Keratinocyte (primary cell): ENCODE results near the gene C2CD3.

Experiments used
- EZH2 ChIP-seq: IDR thresholded peaks from one replicate; pipeline ENCODE4 v1.6.1; 2012; ENCODE audit warnings: inconsistent platforms, mild to moderate bottlenecking, low read length, moderate library complexity
- TF ChIP-seq, protein P1 (sequence below), 3 experiments: IDR thresholded peaks in 1 of 3; conservative IDR thresholded peaks in 1 of 3; optimal IDR thresholded peaks in 1 of 3; 2 replicates in 2 of 3; 3 replicates in 1 of 3; pipeline versions ENCODE3 to v1.5.1; 2011; ENCODE audit warnings: low read length in 3 of 3, mild to moderate bottlenecking in 3 of 3, moderate library complexity in 2 of 3, control low read depth in 1 of 3, inconsistent platforms in 1 of 3; ENCODE audit not compliant: insufficient read depth in 2 of 3; ENCODE audit errors: extremely low read depth in 1 of 3

- no peak for TF ChIP-seq EZH2
- TF ChIP-seq, protein P1, sequence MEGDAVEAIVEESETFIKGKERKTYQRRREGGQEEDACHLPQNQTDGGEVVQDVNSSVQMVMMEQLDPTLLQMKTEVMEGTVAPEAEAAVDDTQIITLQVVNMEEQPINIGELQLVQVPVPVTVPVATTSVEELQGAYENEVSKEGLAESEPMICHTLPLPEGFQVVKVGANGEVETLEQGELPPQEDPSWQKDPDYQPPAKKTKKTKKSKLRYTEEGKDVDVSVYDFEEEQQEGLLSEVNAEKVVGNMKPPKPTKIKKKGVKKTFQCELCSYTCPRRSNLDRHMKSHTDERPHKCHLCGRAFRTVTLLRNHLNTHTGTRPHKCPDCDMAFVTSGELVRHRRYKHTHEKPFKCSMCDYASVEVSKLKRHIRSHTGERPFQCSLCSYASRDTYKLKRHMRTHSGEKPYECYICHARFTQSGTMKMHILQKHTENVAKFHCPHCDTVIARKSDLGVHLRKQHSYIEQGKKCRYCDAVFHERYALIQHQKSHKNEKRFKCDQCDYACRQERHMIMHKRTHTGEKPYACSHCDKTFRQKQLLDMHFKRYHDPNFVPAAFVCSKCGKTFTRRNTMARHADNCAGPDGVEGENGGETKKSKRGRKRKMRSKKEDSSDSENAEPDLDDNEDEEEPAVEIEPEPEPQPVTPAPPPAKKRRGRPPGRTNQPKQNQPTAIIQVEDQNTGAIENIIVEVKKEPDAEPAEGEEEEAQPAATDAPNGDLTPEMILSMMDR (optimal IDR thresholded peaks at IDR 0.05 in 1 of 3, IDR thresholded peaks at IDR 0.05 in 1 of 3, conservative IDR thresholded peaks at IDR 0.05 in 1 of 3; ENCODE audit: extremely low read depth in 1 of 3, insufficient read depth in 2 of 3, low read length in 3 of 3): no peak
Observed at GRCh38 chr11:74203966-74204365, 33.2 kb upstream of the C2CD3 start.
